Measurements from ENCODE around the gene SH3RF3. TPM values are rescaled to one million over a fixed set of nuclear protein-coding genes. Genes with fewer than 3 reads are reported as not detected.

The SH3RF3 gene
- polyA plus RNA-seq, 4 donors = 4.8 to 5.7 (median 5.1) TPM

DNA sequence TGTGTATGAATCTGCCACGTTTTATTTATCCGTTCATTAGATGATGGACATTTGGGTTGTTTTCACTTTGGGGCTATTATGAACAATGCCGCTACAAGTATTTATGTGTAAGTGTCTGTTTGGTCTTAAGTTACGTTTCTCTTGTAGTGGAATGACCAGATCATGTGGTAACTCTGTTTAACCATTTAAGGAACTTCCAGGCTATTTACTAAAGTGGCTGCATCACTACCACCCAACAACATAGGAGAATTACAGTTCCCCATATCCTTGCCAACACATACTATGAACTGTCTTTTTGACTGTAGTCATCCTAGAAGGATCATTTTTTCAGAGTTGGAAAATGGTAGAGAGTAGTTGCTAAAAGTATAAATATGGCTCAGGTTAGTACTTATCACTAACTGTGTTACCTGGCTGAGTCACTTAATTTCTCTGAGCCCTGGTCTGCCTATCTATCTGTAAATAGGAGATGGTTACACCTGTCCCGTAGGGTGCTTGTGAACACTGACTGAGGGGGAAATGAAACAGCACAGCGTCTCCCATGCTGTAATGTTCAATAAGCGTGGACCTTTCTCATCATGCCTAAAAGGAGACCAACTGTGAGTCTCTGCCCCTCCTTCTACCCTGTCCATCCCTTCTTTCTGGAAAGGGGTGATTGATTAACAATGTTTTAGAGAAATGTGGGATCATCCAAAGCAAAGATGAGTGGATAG, 103.1 kb downstream of the SH3RF3 start:
- DNase-seq (ENCODE audit: low read depth in 4 of 4, low spot score in 3 of 4) = no peak

DNA sequence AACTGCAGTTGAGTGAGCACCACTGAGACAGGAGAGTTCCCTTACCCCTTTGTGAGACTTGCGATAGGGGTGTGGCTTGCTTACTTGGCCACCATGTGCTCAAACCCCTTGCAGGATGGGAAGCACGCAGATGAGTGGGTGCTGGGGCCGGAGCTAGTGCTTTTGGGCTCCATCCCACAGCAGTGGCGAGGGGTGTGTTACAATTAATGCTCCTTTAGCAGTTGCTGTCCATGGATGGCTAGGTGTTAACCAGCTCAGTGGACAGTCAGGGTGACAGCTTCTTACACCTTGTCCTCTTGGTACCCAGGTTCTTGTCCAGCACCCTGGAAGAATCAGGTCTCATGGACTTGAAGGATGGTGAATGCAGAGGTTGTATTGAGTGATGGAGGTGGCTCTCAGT, 103.9 kb downstream of the SH3RF3 start:
- no peak for DNase-seq (ENCODE audit: low read depth in 4 of 4, low spot score in 3 of 4)

DNA sequence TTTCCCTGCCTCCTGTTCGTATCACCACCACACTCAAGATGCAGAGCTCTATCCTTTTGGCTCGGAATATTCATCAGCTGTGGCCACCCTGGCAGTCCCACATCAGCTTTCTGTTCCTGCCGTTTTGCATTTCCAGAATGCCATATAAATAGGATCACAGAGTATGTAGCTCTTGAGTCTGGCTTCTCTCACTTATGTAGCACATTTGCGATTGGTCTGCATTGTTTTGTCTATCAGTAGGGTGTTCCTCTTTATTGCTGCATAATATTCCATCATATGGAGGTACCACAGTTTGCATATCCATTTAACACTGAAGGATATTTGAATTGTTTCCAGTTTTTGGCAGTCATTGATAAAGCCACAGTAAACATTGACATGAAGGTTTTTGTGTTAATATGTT, 104.6 kb downstream of the SH3RF3 start:
- DNase-seq (ENCODE audit: low read depth in 4 of 4, low spot score in 3 of 4) = no peak

DNA sequence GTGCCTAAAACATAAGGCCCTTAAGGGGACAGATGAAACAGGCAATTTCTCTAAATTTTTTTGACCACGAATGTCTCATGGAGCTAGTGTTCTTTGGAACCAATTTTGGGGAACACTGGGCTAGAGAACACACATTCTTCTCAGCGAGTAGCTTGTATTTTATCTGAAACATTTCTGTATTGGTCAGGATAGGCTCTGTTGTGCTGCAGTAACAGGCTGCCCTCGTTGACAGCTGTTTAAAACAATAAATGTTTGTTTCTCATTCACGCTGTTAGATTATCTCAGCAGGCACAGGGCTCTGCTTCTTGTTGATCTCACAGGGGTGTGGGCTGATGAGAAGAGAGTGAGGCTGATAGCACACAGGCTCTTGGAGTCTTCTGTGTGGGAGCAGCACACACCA, 105.3 kb downstream of the SH3RF3 start:
- no peak for DNase-seq (ENCODE audit: low read depth in 4 of 4, low spot score in 3 of 4)

DNA sequence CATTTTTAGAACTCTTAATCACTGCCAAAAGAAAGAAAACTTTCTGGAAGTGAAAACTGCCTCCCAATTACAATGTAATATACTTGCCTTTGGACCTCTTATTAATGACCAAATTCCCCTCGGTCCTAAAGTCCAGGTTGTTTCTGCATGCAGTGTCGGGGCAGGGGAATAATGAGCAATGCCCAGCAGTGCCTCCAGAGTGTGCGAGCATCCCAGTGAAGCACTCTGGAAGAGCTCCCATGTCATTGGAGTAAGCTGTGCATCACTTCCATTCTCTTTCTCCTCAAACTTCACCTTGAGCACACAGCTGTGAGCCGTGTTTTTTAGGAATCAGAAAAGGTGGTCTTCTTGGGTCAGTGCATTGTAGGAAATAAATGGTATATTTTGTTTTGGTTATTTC, 107.1 kb downstream of the SH3RF3 start:
- DNase-seq (ENCODE audit: low read depth in 4 of 4, low spot score in 3 of 4) = no peak

DNA sequence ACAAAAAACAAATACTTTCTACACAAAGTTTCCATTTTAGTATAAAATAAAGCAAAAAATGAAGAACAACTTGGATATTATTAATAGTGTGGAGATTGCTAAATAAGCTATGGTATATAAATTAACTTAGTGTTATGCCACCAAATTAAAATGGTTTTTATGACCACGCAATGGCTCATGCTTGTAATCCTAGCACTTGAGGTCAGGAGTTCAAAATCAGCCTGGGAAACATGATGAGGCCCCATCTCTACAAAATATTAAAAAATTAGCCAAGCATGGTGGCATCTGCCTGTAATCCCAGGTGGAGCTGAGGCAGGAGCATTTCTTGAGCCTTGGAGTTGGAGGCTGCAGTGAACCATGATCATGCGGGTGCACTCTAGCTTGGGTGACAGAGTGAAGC, 108.8 kb downstream of the SH3RF3 start:
- no peak for DNase-seq (ENCODE audit: low read depth in 4 of 4, low spot score in 3 of 4)

DNA sequence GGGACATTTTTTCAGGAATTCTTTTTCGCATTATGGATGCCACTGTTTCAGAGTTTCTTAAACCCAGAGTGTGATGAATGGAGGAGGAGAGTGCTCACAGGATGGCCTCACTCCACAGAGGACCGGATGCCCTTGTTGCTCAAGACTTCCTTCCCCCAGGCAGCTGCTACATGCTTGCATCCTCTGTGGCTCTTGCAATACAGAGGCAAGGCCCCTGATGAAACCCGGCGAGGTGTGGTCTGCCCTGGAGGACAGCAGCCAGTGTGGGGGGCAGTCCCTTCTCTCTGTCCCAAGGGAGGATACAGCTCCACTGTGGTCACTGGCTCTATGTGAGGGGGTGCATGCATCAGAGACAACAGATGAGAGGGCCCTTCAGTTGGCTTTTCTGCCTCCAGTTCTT, 109.6 kb downstream of the SH3RF3 start:
- no peak for DNase-seq (ENCODE audit: low read depth in 4 of 4, low spot score in 3 of 4)

DNA sequence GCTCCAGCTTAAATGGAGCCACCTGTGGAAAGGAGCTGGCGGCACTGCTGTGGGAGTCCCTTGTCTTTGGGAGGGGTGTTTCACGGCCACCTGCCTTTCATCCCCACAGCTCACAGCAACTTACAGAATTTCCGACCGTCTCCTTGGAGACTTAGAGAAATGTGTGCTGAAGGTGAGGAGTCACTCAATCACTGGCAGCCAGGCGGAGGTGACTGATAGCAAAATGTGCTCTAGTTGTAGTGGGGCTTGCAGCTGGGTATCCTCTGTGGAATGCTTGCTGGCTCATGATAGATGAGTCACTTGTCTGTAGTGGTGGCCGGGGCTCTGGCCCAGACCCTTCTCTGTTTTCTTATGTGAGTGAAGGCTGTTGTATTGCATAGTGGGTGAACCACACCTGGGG, 110.7 kb downstream of the SH3RF3 start:
- no peak for DNase-seq (ENCODE audit: low read depth in 4 of 4, low spot score in 3 of 4)

DNA sequence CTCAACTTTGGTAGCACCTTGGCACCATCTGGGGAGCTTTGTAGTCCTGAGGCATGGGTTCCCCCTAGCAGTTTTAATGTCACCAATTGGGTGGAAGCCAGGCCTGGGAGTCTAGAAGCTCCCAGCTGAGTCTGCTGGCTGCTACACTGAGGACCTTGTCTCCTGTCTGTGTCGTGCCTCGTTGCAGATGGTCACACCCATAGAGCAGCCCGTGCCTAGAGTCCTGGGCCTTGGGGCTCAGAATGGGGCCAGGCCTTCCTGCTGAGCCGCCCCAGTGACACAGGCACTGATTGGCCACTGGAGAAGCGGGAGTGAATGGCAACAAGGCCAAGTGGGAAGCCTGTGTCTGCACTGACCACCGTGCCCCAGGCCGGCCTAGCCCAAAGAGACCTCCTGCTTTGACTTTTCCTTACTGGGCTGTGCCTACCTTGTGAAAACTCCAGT, 113.2 kb downstream of the SH3RF3 start:
- no peak for DNase-seq (ENCODE audit: low read depth in 4 of 4, low spot score in 3 of 4)

DNA sequence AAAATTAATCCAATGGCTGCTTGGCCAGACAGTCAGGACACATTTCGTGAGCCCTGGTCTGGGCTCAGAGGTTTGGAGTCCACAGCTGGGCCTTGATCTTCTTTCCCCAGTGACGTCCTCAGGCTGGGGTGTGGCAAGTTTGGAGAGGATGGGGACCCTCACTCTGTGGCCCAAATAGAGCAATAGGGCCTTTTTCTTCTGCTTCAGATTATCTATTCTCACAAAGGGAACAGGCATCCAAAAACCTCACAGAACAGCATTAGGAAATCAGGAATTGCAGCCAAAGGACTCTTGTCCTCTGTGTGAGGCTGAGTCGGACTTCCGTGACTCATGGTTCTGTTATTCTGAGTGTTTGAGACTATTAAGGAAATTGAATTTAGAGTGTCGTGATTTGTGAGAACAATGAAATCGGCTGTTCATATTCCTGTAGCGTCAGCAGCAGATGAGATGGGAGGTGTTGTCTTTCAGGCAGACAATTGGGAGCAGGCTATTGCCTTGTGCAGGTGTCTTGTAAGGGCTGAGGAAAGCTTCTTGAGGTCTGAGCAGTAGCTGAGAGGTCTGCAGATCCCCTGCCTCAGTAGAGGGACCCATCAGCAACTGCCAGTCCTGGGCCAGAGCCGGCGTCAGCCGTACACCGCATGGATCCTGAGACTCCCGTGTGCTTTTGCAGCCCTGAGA, 113.8 kb downstream of the SH3RF3 start:
- DNase-seq (ENCODE audit: low read depth in 4 of 4, low spot score in 3 of 4) = no peak

DNA sequence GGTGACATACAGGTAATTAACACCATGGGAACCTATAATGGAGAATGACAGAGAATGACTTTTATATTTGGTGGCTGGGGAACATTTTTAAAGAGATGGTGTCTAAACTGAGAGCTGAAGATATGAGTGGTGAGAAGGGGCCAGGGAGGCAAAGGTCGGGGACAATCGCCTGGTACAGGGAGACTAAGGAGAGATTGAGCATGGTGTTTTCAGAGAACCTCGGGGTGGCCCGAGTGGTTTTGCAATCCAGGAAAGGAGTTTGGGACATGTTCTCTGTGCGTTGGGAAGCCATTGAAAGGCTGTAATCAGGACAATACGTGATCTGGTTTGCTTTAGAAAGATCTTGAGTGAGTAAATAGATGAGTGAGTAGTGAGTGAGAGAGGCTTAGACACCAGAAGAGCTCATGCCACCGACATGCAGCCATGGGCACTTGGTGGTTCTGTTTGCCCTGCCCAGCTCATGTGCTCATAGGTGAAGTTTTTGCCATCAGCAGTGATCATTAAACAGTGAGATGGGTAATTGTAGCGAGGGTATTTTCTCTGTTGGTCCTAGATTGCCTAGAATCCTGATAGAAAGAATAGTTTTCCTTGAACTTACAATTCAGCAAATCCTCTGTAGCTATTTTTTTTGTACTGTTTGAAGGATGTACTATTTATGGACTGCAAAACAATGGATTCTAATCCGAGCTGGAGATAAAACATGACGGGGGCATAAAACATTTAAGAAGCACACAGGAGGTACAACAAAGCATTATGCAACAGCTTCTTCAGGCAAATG, 114.7 kb downstream of the SH3RF3 start:
- no peak for DNase-seq (ENCODE audit: low read depth in 4 of 4, low spot score in 3 of 4)

DNA sequence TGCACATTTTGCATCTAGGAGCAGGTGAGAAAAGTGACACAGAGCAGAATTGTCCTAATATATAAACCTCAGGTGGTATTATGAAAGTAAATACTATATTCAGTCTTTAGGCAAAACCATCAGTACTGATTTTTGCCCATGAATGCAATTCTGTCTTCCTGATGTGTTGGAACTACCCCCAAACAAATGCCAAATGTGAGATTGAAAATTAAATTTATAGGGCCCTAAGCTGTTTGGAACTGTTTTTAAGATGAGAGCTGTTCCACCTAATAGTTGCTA, 115.2 kb downstream of the SH3RF3 start:
- no peak for DNase-seq (ENCODE audit: low read depth in 4 of 4, low spot score in 3 of 4)

DNA sequence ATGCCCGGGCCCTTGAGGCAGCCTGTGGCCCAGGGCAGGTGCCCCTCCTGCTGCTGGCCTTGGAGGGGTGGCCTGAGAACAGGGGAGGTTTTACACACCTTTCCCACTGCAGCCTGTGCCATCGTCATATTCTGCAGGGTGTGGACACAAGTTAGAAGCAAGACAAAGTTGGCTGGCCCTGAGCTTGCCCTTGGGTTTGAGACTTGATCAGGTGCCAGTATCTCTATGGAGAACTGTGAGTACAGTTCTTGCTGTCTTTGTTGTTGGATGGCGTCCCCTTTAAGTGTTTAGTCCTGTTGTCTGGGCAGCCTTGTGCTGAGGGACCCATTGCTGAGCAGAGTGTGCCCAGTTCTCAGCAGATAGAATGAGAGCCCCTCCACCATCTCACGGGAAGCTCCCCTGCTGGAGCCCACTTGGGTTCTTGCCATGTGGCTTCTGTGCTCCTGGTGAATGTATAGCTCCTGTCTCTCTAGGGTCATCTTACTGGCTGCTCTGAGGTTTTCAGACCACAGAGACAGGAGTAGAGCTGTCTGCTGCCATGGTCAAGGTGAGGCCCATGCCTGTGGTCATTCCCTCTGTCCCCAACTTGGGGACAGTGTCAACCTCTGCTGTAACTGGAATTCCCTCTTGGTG, 115.9 kb downstream of the SH3RF3 start:
- DNase-seq (ENCODE audit: low read depth in 4 of 4, low spot score in 3 of 4) = no peak

DNA sequence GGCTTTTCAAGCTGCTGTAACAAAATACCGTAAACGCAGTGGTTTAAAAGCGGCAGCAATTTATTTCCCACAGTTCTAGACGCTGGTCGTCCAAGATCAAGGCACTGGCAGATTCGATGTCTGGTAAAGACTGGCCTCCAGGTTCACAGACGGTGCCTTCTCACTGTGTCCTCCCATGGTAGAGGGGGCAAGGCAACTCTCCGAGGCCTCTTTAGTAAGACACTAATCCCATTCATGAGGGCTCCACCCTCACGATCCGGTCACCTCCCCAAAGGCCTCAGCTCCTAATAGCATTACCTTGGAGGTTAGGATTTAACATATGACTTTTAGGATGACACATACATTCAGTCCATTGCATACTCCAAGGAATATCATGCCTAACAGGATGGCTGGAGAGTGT, 117.2 kb downstream of the SH3RF3 start:
- no peak for DNase-seq (ENCODE audit: low read depth in 4 of 4, low spot score in 3 of 4)

DNA sequence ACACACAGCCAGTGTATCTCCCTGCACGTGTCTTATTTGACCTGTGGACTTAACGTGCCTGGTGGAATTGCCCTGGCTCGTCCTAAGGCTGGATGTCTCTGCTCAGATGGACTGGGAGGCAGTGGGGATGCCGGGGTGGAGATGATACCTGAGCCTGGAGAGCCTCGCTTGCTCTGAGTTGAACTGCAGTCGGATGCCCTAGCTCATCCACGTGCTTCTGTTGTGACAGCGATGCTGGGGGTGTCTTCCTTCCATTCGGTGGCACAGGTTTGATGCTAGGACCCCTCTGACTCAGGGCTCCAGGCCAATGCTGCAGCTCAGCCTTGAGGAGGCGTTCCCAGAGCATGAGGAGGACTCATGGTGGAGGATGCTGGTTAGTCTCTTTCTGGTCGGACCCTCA, 117.6 kb downstream of the SH3RF3 start:
- DNase-seq (ENCODE audit: low read depth in 4 of 4, low spot score in 3 of 4) = no peak

DNA sequence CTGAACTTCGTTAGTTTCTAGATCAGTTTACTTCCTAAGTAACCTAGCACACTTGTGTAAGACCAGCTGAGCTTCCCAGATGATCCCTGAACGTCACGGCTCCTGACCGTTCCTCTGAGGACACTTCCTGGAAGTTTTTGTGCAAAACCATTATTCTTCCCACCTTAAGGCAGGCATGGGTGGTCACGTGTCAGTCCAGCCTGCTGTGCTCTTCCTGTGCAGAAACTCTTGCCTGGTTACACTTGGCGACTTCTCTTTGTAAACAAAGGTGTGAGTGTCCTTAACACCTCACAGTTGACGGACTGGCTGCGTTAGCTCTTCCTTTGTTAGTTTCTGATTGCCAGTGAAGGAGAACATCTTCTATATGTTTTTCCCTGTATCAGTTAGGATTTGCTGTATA, 118.3 kb downstream of the SH3RF3 start:
- DNase-seq (ENCODE audit: low read depth in 4 of 4, low spot score in 3 of 4) = no peak

DNA sequence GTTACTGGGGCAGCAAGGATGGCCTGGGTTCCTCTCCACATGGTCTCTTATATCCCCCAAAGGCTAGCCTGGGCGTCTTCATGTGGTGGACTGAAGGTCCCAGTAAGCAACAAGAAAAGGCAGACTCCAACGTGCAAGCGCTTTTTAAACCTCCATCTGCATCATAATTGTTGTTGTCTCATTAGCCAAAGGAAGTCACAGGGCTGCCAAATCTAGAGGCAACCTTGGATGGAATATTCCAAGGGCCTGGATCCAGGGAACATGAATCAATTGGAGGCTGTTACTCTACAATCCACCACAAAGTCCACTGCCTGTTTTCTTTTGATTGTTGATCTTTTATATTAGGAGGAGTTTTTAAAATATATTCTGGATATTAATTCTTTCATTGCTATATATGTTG, 118.8 kb downstream of the SH3RF3 start:
- no peak for DNase-seq (ENCODE audit: low read depth in 4 of 4, low spot score in 3 of 4)

DNA sequence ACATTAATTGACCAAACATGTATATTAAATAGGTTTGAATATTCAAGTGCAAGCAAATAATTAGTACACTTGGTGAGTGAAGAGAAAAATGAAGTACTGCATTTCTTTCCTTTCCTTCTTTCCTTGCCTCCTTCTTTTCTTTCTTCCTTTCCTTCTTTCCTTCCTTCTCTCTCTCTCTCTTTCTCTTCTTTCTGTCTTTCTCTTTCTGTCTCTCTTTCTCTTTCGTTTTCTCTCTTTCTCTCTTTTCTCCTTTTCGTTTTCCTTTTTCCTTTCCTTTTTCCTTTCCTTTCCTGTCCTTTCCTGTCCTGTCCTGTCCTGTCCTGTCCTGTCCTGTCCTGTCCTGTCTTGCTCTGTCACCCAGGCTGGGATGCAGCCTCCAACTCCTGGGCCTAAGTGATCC, 119.6 kb downstream of the SH3RF3 start:
- DNase-seq (ENCODE audit: low read depth in 4 of 4, low spot score in 3 of 4) = no peak

DNA sequence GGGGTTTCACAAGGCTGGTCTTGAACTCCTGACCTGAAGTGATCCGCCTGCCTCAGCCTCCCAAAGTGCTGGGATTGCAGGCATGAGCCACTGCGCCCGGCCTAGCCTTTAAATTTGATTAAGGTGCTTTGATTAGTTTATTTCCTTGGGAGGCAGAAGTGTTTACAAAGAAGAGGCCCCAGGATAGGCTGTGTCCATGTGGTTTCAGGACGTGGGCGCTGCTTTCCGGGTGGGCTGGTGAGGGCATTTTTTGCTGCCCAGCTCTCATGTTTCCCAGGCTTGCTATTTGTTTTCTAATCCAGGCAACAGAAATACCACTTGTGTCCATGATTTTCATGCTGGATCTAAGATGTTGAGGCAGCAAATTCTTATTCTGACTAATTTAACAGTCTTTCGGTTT, 124.2 kb downstream of the SH3RF3 start:
- no peak for DNase-seq (ENCODE audit: low read depth in 4 of 4, low spot score in 3 of 4)

DNA sequence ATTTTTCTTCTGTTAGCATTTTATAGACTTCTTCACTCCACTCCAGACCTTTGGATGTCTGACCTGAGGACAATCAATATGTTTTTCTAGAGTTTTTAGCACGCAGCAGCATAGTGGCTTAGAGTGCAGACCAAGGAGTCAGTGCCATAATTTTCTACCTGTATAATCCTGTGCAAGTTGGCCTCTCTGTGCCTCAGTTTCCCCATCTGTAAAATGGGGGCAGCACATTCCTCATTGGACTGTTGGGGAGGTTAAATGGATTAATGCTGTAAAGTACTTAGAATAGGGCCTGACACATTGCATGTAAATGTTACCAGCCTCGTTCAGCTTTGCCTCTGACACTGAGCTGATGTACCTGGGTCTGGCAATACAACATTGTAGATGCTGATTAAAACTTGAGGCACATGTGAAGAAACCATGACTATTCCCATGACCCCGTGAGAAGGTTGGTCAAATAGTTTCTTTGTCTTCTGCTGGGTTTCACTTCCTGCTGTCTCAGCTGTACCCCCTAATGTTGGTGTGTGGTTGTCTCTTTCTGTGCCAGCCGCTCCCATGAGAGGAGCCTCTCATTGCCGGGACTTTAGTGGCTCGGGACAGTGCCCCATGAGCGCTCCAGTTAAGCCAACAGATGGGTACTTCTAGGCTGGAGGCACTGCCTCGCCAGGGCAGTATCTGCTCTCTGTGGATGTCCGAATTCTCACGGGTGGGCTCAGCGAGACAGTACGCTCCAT, 125.3 kb downstream of the SH3RF3 start:
- no peak for DNase-seq (ENCODE audit: low read depth in 4 of 4, low spot score in 3 of 4)

DNA sequence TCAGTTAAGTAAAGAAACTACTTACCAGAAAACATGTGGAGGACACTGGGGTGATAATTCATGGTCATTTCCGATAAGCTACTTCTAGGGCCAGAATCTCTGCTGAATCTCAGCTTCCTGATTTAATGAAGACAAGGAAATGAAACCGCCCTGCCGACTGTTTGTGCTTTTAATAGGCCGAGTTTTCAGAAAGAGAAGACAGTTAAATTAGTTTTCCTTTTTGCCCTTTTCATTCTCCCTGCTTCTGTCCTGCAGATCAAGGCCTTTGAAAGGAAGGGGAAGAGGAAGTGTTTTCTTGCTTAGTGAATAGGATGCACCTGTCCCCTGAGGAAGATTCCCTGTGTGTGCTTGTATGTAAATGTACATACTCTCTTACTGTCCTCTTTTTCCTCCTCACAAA, 126.6 kb downstream of the SH3RF3 start:
- no peak for DNase-seq (ENCODE audit: low read depth in 4 of 4, low spot score in 3 of 4)
